ENCODE results near the gene PEX26.

DNA sequence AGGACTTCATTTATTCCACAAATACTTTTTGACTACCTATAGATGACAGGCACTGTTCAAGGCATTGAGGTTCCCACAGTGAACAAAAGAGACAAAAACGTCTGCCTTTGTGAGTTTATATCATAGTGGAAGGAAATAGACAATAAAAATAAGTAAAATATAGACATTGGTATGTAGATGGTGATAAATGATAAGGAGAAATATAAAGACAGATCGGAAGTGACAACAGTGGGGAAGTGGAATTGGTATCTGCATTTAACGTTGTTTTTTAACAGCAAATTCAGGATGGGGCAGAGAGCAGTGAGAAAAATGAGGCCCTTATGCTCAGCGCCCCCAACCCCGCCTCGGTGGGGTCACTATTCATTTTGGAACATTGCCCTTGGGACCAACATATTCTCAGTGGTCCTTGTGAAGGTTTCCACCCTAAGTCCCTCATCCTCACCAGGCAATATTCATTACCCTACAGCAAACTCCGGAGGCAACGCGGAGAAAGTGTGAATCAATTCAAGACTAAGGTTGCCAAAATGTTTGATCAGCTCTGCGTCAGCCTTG is 627 bp upstream of the PEX26 start:
- TF ChIP-seq, protein P1, sequence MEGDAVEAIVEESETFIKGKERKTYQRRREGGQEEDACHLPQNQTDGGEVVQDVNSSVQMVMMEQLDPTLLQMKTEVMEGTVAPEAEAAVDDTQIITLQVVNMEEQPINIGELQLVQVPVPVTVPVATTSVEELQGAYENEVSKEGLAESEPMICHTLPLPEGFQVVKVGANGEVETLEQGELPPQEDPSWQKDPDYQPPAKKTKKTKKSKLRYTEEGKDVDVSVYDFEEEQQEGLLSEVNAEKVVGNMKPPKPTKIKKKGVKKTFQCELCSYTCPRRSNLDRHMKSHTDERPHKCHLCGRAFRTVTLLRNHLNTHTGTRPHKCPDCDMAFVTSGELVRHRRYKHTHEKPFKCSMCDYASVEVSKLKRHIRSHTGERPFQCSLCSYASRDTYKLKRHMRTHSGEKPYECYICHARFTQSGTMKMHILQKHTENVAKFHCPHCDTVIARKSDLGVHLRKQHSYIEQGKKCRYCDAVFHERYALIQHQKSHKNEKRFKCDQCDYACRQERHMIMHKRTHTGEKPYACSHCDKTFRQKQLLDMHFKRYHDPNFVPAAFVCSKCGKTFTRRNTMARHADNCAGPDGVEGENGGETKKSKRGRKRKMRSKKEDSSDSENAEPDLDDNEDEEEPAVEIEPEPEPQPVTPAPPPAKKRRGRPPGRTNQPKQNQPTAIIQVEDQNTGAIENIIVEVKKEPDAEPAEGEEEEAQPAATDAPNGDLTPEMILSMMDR (IDR thresholded peaks at IDR 0.05), result no peak
- no peak for TF ChIP-seq SIN3A (IDR thresholded peaks at IDR 0.05; ENCODE audit: borderline replicate concordance, insufficient read depth, low read depth, low read length)
- no peak for TF ChIP-seq TCF7L2 (IDR thresholded peaks at IDR 0.05; ENCODE audit: low read depth, low read length)
